ENCODE measurements around the gene USP11.

DNA sequence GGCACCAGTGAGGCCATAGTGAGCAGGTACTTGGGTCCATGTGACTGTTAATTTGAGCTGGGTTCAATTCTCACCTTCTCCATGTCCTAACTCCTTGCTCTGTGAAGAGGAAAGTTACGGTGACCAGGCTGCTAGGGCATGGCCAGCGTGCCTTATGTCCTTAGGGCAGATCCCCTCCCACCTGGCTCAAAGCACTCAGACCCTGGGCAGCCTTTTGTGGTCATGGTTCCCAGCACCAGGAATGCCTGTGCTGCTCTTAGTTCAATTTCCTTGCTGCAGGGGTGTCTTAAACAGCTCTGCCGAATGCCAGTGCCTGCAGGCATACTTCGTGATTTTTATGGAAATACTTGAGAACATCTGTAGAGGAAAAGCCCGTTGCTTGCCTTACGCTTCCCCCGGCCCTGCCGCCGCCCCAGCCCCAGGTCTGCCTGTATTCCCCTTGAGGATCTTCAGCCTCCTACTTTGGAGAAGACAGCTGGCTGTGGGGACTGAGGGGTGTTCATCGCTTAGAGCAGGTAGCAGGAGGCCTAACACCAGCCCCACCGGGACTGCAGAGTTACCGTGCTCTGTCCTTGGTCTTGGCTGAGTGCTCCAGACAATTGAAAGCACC is 17.4 kb upstream of the USP11 start:
- no peak for TF ChIP-seq CTCF (IDR thresholded peaks at IDR 0.05; ENCODE audit: borderline replicate concordance, extremely low read depth, low read length, poor library complexity, severe bottlenecking)
- TF ChIP-seq EZH2 (IDR thresholded peaks at IDR 0.05; ENCODE audit: borderline replicate concordance, low read depth, low read length, severe bottlenecking) = no peak
